HCT116 (cell line): Measurements from ENCODE around the gene NDC1. TPM values are rescaled to one million over a fixed set of nuclear protein-coding genes. Genes with fewer than 3 reads are reported as not detected.

ENCODE experiments used
- ATAC-seq: fragments of 200-7000 bp; cut with Tn5 transposase; 2 replicates; pipeline ENCODE4 v1.9.1; 2020; ENCODE audit warnings: mild to moderate bottlenecking, moderate library complexity
- BruUV-seq: library from RNA; stranded (reverse); fragments of 400-500 nt; replicated peaks from 2 replicates; lab custom pipeline; 2021; lab: Mats Ljungman, UMichigan
- CTCF ChIA-PET: fragments of 300-600 bp; sonication (Branson Sonifier 250); formaldehyde crosslinking; loops from one replicate; lab custom pipeline; 2021; ENCODE audit warnings: antibody characterized with exemption; lab: Charles Lee
- POLR2A ChIA-PET: fragments of 300-600, 350-600 bp; sonication (Branson Sonifier 250); formaldehyde crosslinking; loops from one replicate; lab custom pipeline; 2021; ENCODE audit warnings: antibody characterized with exemption; lab: Charles Lee
- RAD21 ChIA-PET, 2 experiments: fragments of 300-600 bp; sonication (Branson Sonifier 250); formaldehyde crosslinking; loops; one replicate each; lab custom pipeline; 2023; ENCODE audit warnings: low total read pairs in 2 of 2; ENCODE audit not compliant: uncharacterized antibody in 2 of 2, unreplicated experiment in 2 of 2, low non-redundant PET in 1 of 2; lab: Charles Lee
- DNase-seq: peaks from one replicate; pipeline ENCODE4 v3.0.0-alpha.2; 2010; ENCODE audit warnings: low read depth, low spot score
- H2AFZ ChIP-seq: fragments of 200-600 bp; shearing (Covaris generic), sonication (generic); 2 replicates; pipeline ENCODE4 v1.6.1; 2017; ENCODE audit warnings: low read depth, mixed run types, mixed read lengths, antibody characterized with exemption, low read length; ENCODE audit not compliant: poor library complexity, severe bottlenecking
- H3K27ac ChIP-seq: 2 replicates; pipeline ENCODE4 v1.5.1; 2012; ENCODE audit warnings: low read depth, low read length
- H3K27me3 ChIP-seq: fragments of 200-600 bp; sonication (generic); 2 replicates; pipeline ENCODE4 v1.6.1; 2016; ENCODE audit warnings: mixed run types, low read length, mixed read lengths; ENCODE audit not compliant: insufficient read depth
- H3K36me3 ChIP-seq, 2 experiments: fragments of 200-500 bp in 1 of 2; fragments of 200-600 bp in 1 of 2; sonication (Bioruptor generic) in 1 of 2; sonication (generic) in 1 of 2; 2 replicates each; pipeline versions ENCODE4 v1.5.1 to v1.6.1; 2014 to 2016; ENCODE audit warnings: low read length in 2 of 2, inconsistent platforms in 1 of 2, mixed read lengths in 1 of 2, mixed run types in 1 of 2; ENCODE audit not compliant: insufficient read depth in 2 of 2, control insufficient read depth in 1 of 2
- H3K4me1 ChIP-seq, 2 experiments: fragments of 200-600 bp in 1 of 2; sonication (generic) in 1 of 2; 2 replicates each; pipeline versions ENCODE4 v1.5.1 to v1.6.1; 2012 to 2017; ENCODE audit warnings: low read length in 2 of 2, inconsistent platforms in 1 of 2, mild to moderate bottlenecking in 1 of 2, mixed read lengths in 1 of 2, mixed run types in 1 of 2, moderate library complexity in 1 of 2; ENCODE audit not compliant: insufficient read depth in 2 of 2, control insufficient read depth in 1 of 2
- H3K4me2 ChIP-seq: fragments of 200-600 bp; sonication (generic); 2 replicates; pipeline ENCODE4 v1.6.1; 2017; ENCODE audit warnings: mixed run types, low read length, mixed read lengths
- H3K4me3 ChIP-seq, 2 experiments: fragments of 200-600 bp in 1 of 2; sonication (generic) in 1 of 2; replicated peaks in 1 of 2; 2 replicates each; pipeline ENCODE4 v1.5.1; 2011 to 2016; ENCODE audit warnings: low read length in 2 of 2, control low read depth in 1 of 2, low read depth in 1 of 2, mild to moderate bottlenecking in 1 of 2, mixed read lengths in 1 of 2, mixed run types in 1 of 2
- H3K79me2 ChIP-seq: fragments of 200-600 bp; sonication (generic); 2 replicates; pipeline ENCODE4 v1.6.1; 2017; ENCODE audit warnings: mild to moderate bottlenecking, mixed run types, low read length, moderate library complexity, mixed read lengths; ENCODE audit not compliant: insufficient read depth
- H3K9ac ChIP-seq: fragments of 200-600 bp; sonication (generic); 2 replicates; pipeline ENCODE4 v1.6.1; 2016; ENCODE audit warnings: low read length, mixed read lengths
- H3K9me2 ChIP-seq: fragments of 200-600 bp; sonication (generic), shearing (Covaris generic); 2 replicates; pipeline ENCODE4 v1.6.1; 2017; ENCODE audit warnings: mixed run types, mild to moderate bottlenecking, moderate library complexity; ENCODE audit not compliant: insufficient read depth
- H3K9me3 ChIP-seq, 2 experiments: fragments of 200-500 bp in 1 of 2; fragments of 200-600 bp in 1 of 2; sonication (Bioruptor generic) in 1 of 2; sonication (generic) in 1 of 2; 2 replicates each; pipeline ENCODE4 v1.6.1; 2014 to 2017; ENCODE audit warnings: low read length in 2 of 2, mixed read lengths in 2 of 2, inconsistent platforms in 1 of 2, low read depth in 1 of 2, mild to moderate bottlenecking in 1 of 2, mixed run types in 1 of 2, moderate library complexity in 1 of 2; ENCODE audit not compliant: control insufficient read depth in 1 of 2, insufficient read depth in 1 of 2
- H4K20me1 ChIP-seq: fragments of 200-600 bp; sonication (generic), shearing (Covaris generic); 2 replicates; pipeline ENCODE4 v1.6.1; 2017; ENCODE audit warnings: mixed run types, mild to moderate bottlenecking, moderate library complexity; ENCODE audit not compliant: insufficient read depth
- CBX3 ChIP-seq: IDR thresholded peaks from 2 replicates; pipeline ENCODE4 v1.6.1; 2012; ENCODE audit warnings: low read depth
- CEBPB ChIP-seq: IDR thresholded peaks from 2 replicates; pipeline ENCODE4 v1.6.1; 2012; ENCODE audit warnings: low read depth
- EZH2 ChIP-seq: fragments of 200-600 bp; sonication (generic); IDR thresholded peaks from 2 replicates; pipeline ENCODE4 v1.6.1; 2017; ENCODE audit warnings: antibody characterized with exemption, mixed run types
- EZH2phosphoT487 ChIP-seq: fragments of 200-600 bp; IDR thresholded peaks from 2 replicates; pipeline ENCODE4 v1.6.1; 2018; ENCODE audit warnings: antibody characterized with exemption, borderline replicate concordance
- JUND ChIP-seq: IDR thresholded peaks from 2 replicates; pipeline ENCODE4 v1.6.1; 2012
- RAD21 ChIP-seq: IDR thresholded peaks from 2 replicates; pipeline ENCODE4 v1.6.1; 2012; ENCODE audit warnings: low read depth, mild to moderate bottlenecking
- SIN3A ChIP-seq: IDR thresholded peaks from 2 replicates; pipeline ENCODE4 v1.6.1; 2012; ENCODE audit warnings: low read depth
- SP1 ChIP-seq: IDR thresholded peaks from 2 replicates; pipeline ENCODE4 v1.6.1; 2012; ENCODE audit warnings: low read depth
- YY1 ChIP-seq: IDR thresholded peaks from 2 replicates; pipeline ENCODE4 v1.6.1; 2011; ENCODE audit warnings: low read length, low read depth, moderate library complexity, mild to moderate bottlenecking; ENCODE audit not compliant: insufficient replicate concordance; ENCODE audit errors: extremely low read depth
- ZFX ChIP-seq: fragments of 450-650 bp; IDR thresholded peaks from 2 replicates; pipeline ENCODE4 v1.6.1; 2017
- intact Hi-C: fragments of 100-400 bp; cut with micrococcal nuclease; formaldehyde crosslinking; loops from 2 replicates; pipeline ENCODE4 v1.10.0; 2022
- total RNA-seq: library from RNA; stranded (reverse); gene quantifications from one replicate; pipeline ENCODE4 v1.2.1, GENCODE V29; 2021; ENCODE audit not compliant: unreplicated experiment
- TF ChIP-seq, protein P1 (sequence below): IDR thresholded peaks from 2 replicates; pipeline ENCODE4 v1.6.1; 2012

Gene NDC1
- total RNA-seq, 1 experiment from 2014 or later, result 54.7 TPM

DNA sequence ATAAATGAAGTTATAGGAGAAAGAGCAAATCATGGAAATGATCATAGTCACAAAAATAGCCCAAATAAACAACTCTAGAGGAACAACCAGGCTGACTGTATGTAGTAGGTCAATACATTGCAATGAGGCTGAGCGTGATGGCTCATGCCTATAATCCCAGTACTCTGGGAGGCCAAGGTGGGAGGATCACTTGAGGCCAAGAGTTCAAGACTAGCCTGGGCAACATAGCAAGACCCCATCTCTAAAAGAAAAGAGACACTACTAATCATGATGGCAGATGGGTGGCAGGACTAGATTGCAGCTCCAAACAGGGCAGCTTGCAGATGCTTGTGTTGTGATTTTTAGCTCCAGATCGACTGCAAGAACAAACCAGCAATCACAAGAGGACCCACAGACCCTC is 27.6 kb downstream of the NDC1 start:
- ATAC-seq, result no peak
- intact Hi-C loops, result loop anchor here (10.0 kb wide), 1 partner anchor 326 kb away; no protein-coding TSS in a partner anchor

DNA sequence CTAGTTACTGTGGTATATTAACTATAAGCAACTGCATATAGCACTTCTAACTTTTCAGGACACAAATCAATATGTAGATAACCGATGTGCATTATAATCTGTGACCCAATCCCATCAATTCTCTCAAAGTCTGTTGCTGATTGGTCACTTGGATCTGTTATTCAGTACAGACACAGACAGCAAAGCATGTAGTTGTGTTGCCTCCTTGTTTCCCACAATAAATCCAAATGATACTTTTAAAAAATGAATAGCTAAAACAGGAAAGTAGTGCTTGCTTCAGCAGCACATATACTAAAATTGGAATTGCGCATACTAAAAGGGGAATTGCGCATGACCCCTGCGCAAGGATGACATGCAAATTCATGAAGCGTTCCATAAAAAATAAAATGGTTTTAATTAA is 28.1 kb downstream of the NDC1 start:
- DNase-seq, result no peak
- no peak overlapping the region for H3K27ac ChIP-seq
- H3K79me2 ChIP-seq, result peaks cover 70% of the 10 kb centered on the region
- H3K36me3 ChIP-seq, result peaks cover 15 to 38% of the 10 kb centered on the region in 2 experiments
- CTCF ChIA-PET, result interaction anchor here (1.0 to 1.3 kb wide), 2 partner anchors 10 to 149 kb away, joined by 3 to 4 read pairs; no protein-coding TSS in a partner anchor
- H3K4me2 ChIP-seq, result no peak overlapping the region
- no TSS peak for BruUV-seq
- ATAC-seq, result no peak
- H2AFZ ChIP-seq, result no peak overlapping the region
- no peaks in the 10 kb centered on the region for H3K9me2 ChIP-seq
- H3K4me1 ChIP-seq, result peaks cover 4 to 21% of the 10 kb centered on the region in 2 experiments
- RAD21 ChIA-PET, result no interaction called here
- no peak overlapping the region for H3K4me3 ChIP-seq
- POLR2A ChIA-PET, result no interaction called here
- no peaks in the 10 kb centered on the region for H4K20me1 ChIP-seq
- no peak overlapping the region for H3K9ac ChIP-seq
- TF ChIP-seq CBX3, result no peak
- TF ChIP-seq EZH2phosphoT487, result no peak
- TF ChIP-seq SP1, result no peak
- H3K9me3 ChIP-seq, result no peaks in the 10 kb centered on the region
- intact Hi-C loops, result loop anchor here (10.0 kb wide), 1 partner anchor 325 kb away; no protein-coding TSS in a partner anchor
- H3K27me3 ChIP-seq, result no peaks in the 10 kb centered on the region

More for the DNA sequence above, 27.6 kb downstream of the NDC1 start:
- CTCF ChIA-PET, result interaction anchor here (1.0 to 1.3 kb wide), 3 partner anchors 9 to 149 kb away, joined by 3 to 4 read pairs (median 3); no protein-coding TSS in a partner anchor
- TF ChIP-seq EZH2 (no peak), ZFX (0 out of 2 replicates have a peak, but pooled peaks have one; percentile 4), YY1 (no peak), SIN3A (no peak), CEBPB (no peak), RAD21 (no peak), JUND (no peak), SP1 (no peak)
- TF ChIP-seq, protein P1, sequence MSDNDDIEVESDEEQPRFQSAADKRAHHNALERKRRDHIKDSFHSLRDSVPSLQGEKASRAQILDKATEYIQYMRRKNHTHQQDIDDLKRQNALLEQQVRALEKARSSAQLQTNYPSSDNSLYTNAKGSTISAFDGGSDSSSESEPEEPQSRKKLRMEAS, result no peak
- H3K4me3 ChIP-seq, result no peak overlapping the region
- DNase-seq, result no peak
- no peaks in the 10 kb centered on the region for H3K9me3 ChIP-seq
- H3K9me2 ChIP-seq, result no peaks in the 10 kb centered on the region
- H3K4me2 ChIP-seq, result no peak overlapping the region
- no peaks in the 10 kb centered on the region for H4K20me1 ChIP-seq
- H3K27ac ChIP-seq, result no peak overlapping the region
- H3K9ac ChIP-seq, result no peak overlapping the region
- H3K36me3 ChIP-seq, result peaks cover 15 to 33% of the 10 kb centered on the region in 2 experiments
- POLR2A ChIA-PET, result no interaction called here
- peaks cover 75% of the 10 kb centered on the region for H3K79me2 ChIP-seq
- RAD21 ChIA-PET, result interaction anchor here in 1 of 2 experiments (0.7 kb wide), 1 partner anchor 10 kb away, joined by 5 read pairs; no protein-coding TSS in a partner anchor
- BruUV-seq, result no TSS peak
- no peak overlapping the region for H2AFZ ChIP-seq
- no peaks in the 10 kb centered on the region for H3K27me3 ChIP-seq
- H3K4me1 ChIP-seq, result peaks cover 4 to 21% of the 10 kb centered on the region in 2 experiments
